ENCODE measurements around the gene PRCP.
"Not testable (repeated sequence)": the region's sequence is repeated elsewhere in the genome, so short reads cannot be mapped to it uniquely, and the experiment has no call there.

Gene PRCP

DNA sequence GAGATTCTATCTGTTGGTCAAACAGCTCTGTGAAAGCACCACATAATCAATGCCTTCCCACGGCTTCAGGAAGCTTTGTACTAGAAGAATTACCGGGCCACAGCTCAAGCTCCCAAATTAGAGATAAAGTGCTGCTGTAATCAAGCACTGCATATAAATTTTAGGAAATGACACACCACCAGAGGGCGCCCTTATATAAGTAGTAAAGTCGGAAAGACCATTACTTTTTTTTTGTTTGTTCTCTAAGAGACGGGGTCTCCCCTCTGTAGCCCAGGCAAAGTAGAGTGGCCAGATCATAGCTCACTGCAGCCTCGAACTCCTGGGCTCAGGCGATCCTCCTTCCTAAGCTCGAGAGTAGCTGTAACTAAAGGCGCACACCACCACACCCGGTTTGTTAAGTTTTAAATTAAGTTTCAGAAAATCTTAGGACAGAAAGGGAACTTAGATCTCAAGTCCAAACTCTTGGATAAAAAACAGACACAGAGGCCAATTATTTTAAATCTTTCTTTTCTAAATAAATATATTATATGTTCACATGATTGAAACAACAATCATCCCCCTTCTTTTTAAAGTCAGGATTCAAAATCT is 32.6 kb downstream of the PRCP start:
- peak; percentile 76 for DNase-seq

- no peak for DNase-seq
Measured at GRCh38 chr11:82865841-82866240, 34.4 kb downstream of the PRCP start.

GRCh38 chr11:82864268-82864667 is 36.0 kb downstream of the PRCP start:
- peak; percentile 18 for DNase-seq

DNA sequence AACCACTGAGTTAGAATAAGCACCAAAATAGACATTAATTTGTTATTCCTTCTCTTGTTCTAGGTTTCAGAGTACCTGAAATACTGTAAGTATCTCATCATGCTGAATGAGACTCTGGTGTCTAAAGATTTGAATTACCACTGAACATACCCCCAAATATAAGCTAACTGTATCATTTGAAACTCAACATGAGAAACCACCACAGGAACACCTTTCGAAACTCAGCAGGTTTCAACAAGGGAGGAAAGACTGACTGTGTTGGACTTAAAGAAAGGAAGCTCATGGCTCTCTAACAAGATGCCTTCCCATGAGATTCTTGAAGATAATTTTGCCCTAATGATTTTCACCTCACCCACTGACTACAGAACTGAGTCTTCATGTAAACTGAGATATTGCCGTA is 37.0 kb downstream of the PRCP start:
- DNase-seq = no peak

DNA sequence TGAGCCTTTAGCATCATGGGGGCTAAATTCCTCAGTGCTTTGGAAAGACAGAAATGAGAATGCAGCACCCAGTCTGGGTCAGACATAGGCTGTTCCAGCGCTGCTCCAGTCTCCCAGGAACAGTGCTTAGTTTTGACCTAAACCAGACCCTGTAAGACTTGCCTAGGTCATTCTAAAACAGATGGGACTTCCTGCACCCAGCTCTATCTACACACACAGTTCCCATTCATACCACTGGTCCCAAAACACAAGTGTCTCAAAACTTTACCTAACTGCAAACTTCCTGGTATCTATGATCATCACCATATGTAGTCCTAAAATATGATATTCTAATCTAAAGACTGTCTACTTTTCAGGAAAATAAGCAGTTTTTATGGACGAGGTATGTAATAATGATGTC is 37.9 kb downstream of the PRCP start:
- no peak for DNase-seq

DNA sequence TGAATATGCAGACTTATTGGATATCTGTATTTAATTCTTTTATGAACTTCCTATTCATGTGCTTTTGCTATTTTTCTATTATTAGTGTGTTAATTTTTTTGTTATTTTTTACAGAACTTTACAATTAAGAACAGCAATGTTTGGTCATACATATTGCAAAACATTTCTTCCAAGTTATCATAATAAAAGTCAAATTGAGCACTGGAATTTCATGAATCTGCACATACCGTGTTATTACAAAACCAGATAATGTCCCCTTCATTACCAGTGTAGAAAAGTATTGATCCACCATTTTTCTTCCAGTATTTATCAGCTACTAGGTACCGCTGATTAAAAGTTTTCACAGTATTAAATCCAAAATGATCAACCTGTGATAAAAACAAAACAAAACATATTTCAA is 40.5 kb downstream of the PRCP start:
- DNase-seq = no peak

- DNase-seq = no peak
Measured at GRCh38 chr11:82858556-82859091, 41.6 kb downstream of the PRCP start.

GRCh38 chr11:82858133-82858532 is 42.1 kb downstream of the PRCP start:
- DNase-seq = no peak

DNA sequence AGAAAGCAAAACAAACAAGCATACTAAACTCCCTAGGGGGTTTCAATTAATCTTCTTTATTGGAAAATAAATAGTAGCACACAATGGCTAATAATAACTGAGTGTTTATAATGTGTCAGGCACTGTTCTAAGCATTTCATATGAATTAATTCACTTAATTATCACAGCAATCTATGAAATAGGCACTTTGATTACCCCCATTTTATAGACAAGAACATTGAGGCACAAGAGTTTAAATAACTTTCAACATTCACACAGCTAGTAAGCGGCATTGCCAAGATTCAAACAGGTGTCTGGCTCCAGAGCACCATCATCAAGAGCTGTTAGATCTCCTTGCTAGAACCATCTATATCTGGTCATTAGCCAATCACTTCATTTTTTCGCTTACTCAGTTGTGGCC is 43.1 kb downstream of the PRCP start:
- no peak for DNase-seq

- no peak for DNase-seq
Measured at GRCh38 chr11:82855616-82856015, 44.6 kb downstream of the PRCP start.

GRCh38 chr11:82854916-82855315 is 45.3 kb downstream of the PRCP start:
- DNase-seq = not testable (repeated sequence)

DNA sequence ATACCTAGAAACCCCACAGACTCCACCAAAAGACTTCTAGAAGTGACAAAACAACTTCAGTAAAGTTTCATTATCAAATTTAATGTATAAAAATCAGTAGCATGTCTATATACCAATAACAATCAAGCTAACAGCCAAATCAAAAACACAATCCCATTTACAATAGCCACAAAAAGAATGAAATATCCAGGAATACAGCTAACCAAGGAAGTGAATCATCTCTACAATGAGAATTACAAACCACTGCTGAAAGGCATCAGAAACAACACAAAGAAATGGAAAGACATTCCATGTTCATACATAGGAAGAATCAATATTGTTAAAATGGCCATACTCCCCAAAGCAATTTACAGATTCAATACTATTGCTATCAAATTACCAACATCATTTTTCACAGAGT is 46.0 kb downstream of the PRCP start:
- DNase-seq = no peak

DNA sequence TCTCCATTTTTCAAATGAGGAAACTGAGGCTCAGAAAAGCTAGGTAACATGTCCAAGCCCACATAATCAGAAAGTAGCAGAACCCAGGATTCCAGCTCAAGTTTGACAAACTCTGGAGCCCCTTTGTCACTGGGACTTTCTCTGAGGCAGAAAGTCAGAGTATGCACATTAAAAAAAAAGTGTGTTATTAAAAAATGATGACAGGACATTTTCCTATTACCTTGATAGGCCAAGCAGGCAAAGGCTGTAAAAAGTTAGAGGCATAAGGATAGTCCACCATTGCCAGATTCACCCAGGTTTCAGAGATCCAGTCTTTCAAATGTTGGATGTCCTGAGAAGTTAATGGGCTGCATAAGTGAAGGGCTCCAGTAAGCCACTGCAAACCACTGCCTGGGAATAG is 51.4 kb downstream of the PRCP start:
- no peak for DNase-seq

GRCh38 chr11:82845356-82846353 is 54.6 kb downstream of the PRCP start:
- no peak for DNase-seq

DNA sequence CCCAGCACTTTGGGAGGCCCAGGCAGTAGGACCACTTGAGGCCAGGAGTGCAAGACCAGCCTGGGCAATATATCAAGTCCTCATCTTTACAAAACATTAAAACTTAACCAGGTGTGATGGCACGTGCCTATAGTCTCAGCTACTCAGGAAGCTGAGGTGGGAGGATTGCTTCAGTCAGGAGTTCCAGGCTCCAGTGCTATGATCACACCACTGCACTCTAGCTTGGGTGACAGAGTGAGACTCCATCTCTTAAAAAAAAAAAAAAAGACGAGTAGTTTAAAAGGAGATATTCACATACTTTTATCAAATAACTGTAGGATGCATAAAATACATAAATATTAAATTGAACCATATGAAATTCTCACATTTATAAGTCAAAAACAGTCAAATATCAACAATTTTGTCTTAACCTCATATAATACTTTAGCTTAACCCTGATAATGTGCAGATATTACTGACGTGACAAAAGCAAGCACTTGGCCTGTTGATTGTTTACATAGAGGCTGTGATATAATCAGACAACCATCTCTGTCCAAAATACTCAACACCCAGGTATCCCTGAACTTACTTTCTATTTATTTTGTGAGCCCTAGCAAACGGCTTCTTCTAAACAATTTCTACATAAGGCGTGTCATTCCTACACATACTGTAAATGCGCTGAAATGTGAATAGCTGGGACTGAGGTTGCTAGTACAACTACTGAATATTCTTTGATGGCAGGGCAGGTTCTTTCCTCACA is 57.0 kb downstream of the PRCP start:
- no peak for DNase-seq

- DNase-seq = no peak
Measured at GRCh38 chr11:82842019-82842418, 58.2 kb downstream of the PRCP start.

- no peak for DNase-seq
Measured at GRCh38 chr11:82837650-82838049, 62.6 kb downstream of the PRCP start.

GRCh38 chr11:82832983-82833382 is 67.2 kb downstream of the PRCP start:
- no peak for DNase-seq

DNA sequence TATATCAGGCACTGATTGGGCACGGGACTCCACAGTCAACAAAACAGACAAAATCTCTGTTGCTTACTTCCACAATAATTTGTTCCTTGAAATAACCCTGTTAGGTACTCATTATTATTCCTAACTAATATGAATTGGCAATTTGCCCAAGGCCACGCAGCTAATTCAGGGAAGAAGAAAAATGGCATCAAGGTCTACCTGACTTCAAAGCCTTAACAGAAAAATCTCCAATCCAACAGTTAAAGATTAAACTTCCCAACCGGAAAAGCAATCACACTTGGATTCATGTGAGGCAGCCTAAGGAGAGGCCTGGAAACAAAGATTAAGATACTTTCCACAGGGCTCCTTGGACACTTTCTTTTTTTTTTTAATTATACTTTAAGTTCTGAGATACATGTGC is 68.9 kb downstream of the PRCP start:
- DNase-seq = no peak

- no peak for DNase-seq
Measured at GRCh38 chr11:82830746-82831145, 69.5 kb downstream of the PRCP start.

- no peak for DNase-seq
Measured at GRCh38 chr11:82829101-82829500, 71.1 kb downstream of the PRCP start.

DNA sequence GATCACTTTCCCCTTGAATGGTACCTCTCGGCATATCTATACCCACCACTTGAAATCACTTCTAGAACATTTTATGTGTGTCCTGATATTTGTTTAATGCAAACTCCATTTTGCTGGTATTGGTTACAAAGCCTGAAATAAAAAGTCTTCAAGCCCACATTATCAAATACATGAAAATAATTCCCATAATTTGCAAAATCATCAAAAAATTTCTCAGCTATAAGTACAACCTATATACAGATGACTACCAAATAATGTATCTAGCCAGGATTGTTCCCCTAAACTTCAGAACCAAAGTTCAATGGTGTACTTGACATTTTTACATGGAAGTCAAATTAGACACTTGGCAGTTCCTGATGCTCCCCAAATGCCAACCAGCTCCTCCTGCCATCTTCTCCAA is 71.8 kb downstream of the PRCP start:
- DNase-seq = no peak

- no peak for DNase-seq
Measured at GRCh38 chr11:82826526-82826925, 73.7 kb downstream of the PRCP start.
